MM.1S (cell line): ENCODE results near the gene SDF4.

ENCODE experiments used
- DNase-seq: peaks from one replicate; pipeline ENCODE4 v3.0.0-alpha.2; 2015
- H2AFZ ChIP-seq: fragments of 300-600 bp; sonication (generic); 2 replicates; pipeline ENCODE4 v1.6.0; 2016; ENCODE audit warnings: antibody characterized with exemption, low read length
- H3F3A ChIP-seq: fragments of 300-600 bp; sonication (generic); 2 replicates; pipeline ENCODE4 v1.6.1; 2016; ENCODE audit warnings: mild to moderate bottlenecking, antibody characterized with exemption, low read length, moderate library complexity, mixed read lengths; ENCODE audit not compliant: insufficient read depth
- H3K27ac ChIP-seq: fragments of 300-600 bp; sonication (generic); 2 replicates; pipeline ENCODE4 v1.5.1; 2016; ENCODE audit warnings: mild to moderate bottlenecking, low read length
- H3K27me3 ChIP-seq: fragments of 300-600 bp; sonication (generic); replicated peaks from 2 replicates; pipeline ENCODE4 v1.6.0; 2016; ENCODE audit warnings: low read length; ENCODE audit not compliant: insufficient read depth
- H3K36me3 ChIP-seq: fragments of 300-600 bp; sonication (generic); replicated peaks from 2 replicates; pipeline ENCODE4 v1.6.1; 2016; ENCODE audit warnings: mild to moderate bottlenecking, low read length, mixed read lengths; ENCODE audit not compliant: insufficient read depth
- H3K4me1 ChIP-seq: fragments of 300-600 bp; sonication (generic); 2 replicates; pipeline ENCODE4 v1.6.1; 2016; ENCODE audit warnings: low read length, mixed read lengths
- H3K4me2 ChIP-seq: fragments of 300-600 bp; sonication (generic); 2 replicates; pipeline ENCODE4 v1.6.0; 2016; ENCODE audit warnings: low read depth, low read length
- H3K4me3 ChIP-seq: fragments of 300-600 bp; sonication (generic); 2 replicates; pipeline ENCODE4 v1.5.1; 2016; ENCODE audit warnings: low read length, mixed read lengths
- H3K79me2 ChIP-seq: fragments of 300-600 bp; sonication (generic); 2 replicates; pipeline ENCODE4 v1.6.1; 2016; ENCODE audit warnings: mixed run types, low read length, mixed read lengths
- H3K9ac ChIP-seq: fragments of 300-600 bp; sonication (generic); 2 replicates; pipeline ENCODE4 v1.6.1; 2016; ENCODE audit warnings: low read length, mixed read lengths
- H3K9me2 ChIP-seq: fragments of 300-600 bp; sonication (generic); replicated peaks from 2 replicates; pipeline ENCODE4 v1.6.1; 2016; ENCODE audit warnings: mild to moderate bottlenecking, low read length, mixed read lengths; ENCODE audit not compliant: insufficient read depth
- H3K9me3 ChIP-seq: fragments of 300-600 bp; sonication (generic); replicated peaks from 2 replicates; pipeline ENCODE4 v1.6.1; 2016; ENCODE audit warnings: mild to moderate bottlenecking, low read length, mixed read lengths; ENCODE audit not compliant: insufficient read depth
- H4K20me1 ChIP-seq: fragments of 300-600 bp; sonication (generic); 2 replicates; pipeline ENCODE4 v1.6.1; 2016; ENCODE audit warnings: mild to moderate bottlenecking, low read length, moderate library complexity, mixed read lengths; ENCODE audit not compliant: insufficient read depth
- EZH2 ChIP-seq: fragments of 300-600 bp; sonication (generic); optimal IDR thresholded peaks from 2 replicates; pipeline ENCODE3; 2017; ENCODE audit warnings: low read depth, mild to moderate bottlenecking, antibody characterized with exemption, low read length, mixed read lengths
- EZH2phosphoT487 ChIP-seq: fragments of 300-600 bp; sonication (generic); IDR thresholded peaks from 2 replicates; pipeline ENCODE4 v1.6.1; 2018; ENCODE audit warnings: antibody characterized with exemption, low read length
- TF ChIP-seq, protein P1 (sequence below): fragments of 300-600 bp; sonication (generic); IDR thresholded peaks from 2 replicates; pipeline ENCODE4 v1.5.1; 2016; ENCODE audit warnings: antibody characterized with exemption, low read length, mixed read lengths

Gene SDF4

DNA sequence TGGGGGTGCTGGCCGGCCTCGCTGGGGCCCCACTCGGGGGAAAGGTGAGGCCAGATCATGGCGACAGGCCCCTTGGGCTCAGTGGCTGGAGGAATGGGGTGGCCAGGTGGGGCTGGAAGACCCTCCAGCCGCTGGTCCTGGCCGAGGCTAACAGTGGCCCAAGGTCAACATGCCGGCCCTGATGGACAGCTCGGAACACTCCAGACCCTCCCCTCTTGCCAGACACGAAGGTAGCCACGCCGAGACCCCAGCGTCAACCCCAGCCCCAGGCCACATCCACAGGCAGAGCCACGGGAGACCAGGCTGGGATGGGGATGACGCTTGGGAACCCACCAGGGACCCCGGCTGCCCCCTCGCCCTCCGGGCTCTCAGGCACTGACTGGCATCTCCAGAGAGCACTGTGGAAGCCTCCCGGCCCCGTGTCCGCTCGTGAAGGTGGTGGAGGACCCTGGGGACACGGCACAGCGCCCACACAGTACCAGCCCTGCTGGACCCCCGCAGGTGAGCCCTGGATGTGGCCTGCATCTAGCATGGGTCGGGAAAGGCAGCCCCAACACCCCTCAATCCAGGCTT lies 15.6 kb upstream of the SDF4 start:
- Histone ChIP-seq H3K9me3 (no peaks in the 10 kb centered on the region), H2AFZ (no peak overlapping the region), H3K9me2 (no peaks in the 10 kb centered on the region), H3K4me3 (no peak overlapping the region), H4K20me1 (no peaks in the 10 kb centered on the region), H3F3A (no peaks in the 10 kb centered on the region), H3K27me3 (peaks cover 24% of the 10 kb centered on the region), H3K4me1 (no peaks in the 10 kb centered on the region), H3K9ac (no peak overlapping the region), H3K4me2 (no peak overlapping the region), H3K79me2 (no peaks in the 10 kb centered on the region), H3K36me3 (no peaks in the 10 kb centered on the region), H3K27ac (no peak overlapping the region)
- TF ChIP-seq EZH2 (no peak), EZH2phosphoT487 (no peak)
- TF ChIP-seq, protein P1, sequence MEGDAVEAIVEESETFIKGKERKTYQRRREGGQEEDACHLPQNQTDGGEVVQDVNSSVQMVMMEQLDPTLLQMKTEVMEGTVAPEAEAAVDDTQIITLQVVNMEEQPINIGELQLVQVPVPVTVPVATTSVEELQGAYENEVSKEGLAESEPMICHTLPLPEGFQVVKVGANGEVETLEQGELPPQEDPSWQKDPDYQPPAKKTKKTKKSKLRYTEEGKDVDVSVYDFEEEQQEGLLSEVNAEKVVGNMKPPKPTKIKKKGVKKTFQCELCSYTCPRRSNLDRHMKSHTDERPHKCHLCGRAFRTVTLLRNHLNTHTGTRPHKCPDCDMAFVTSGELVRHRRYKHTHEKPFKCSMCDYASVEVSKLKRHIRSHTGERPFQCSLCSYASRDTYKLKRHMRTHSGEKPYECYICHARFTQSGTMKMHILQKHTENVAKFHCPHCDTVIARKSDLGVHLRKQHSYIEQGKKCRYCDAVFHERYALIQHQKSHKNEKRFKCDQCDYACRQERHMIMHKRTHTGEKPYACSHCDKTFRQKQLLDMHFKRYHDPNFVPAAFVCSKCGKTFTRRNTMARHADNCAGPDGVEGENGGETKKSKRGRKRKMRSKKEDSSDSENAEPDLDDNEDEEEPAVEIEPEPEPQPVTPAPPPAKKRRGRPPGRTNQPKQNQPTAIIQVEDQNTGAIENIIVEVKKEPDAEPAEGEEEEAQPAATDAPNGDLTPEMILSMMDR: no peak
- no peak for DNase-seq

DNA sequence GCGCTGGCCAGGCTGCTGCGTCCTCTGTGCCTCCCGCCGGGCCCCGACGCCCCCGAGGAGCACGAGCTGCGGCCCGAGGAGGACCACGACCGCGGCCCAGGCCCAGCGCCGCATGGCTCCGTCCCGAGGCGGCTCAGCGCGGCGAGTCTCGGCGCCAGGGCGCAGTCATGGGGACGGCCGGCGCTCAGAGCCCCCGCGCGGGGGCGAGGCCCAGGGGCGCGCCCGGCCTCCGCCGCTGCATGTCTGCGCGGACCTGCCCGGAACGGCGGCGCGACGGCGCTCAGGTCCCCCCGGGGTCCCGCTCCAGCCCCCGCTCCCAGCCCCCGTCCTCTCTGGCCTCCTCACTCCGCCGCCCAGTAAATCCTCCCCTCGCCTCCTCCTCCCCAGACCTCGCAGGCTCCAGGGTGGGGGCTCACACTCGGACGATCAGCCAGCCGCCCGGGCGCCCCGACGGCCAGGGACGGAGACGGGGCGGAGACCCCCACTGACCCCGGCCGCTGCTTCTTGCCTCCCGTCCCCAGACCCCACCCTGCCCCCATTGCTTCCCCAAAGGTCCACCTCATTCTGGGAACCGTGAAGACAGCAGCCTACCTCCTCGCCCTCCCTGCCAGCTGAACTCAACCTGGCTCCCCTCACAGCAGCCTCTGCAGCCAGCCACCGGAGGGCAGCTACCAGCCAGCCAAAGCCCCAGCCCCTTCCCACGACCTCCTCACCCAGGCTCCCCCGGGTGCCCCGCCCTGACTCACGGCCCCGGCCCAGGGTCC lies 15.0 kb upstream of the SDF4 start, which contains the start of gene C1QTNF12:
C1QTNF12 (minus strand) TSS at position 146 of the 764 bp plus-strand sequence; CDS start at position 114, 32 bp downstream.
- H3K9me2 ChIP-seq: no peaks in the 10 kb centered on the region
- H4K20me1 ChIP-seq: no peaks in the 10 kb centered on the region
- peaks cover 30% of the 10 kb centered on the region for H3K27me3 ChIP-seq
- H3K4me2 ChIP-seq: no peak within 1 kb of the TSS
- H3K27ac ChIP-seq: no peak within 1 kb of the TSS
- no peak within 1 kb of the TSS for H2AFZ ChIP-seq
- no peak for DNase-seq
- no peaks in the 10 kb centered on the region for H3F3A ChIP-seq
- H3K4me1 ChIP-seq: no peaks in the 10 kb centered on the region
- TF ChIP-seq, protein P1: no peak
- TF ChIP-seq EZH2phosphoT487: no peak
- TF ChIP-seq EZH2: no peak
- no peaks in the 10 kb centered on the region for H3K9me3 ChIP-seq
- H3K36me3 ChIP-seq: no peaks in the 10 kb centered on the region
- H3K9ac ChIP-seq: no peak within 1 kb of the TSS
- no peaks in the 10 kb centered on the region for H3K79me2 ChIP-seq
- H3K4me3 ChIP-seq: no peak within 1 kb of the TSS

DNA sequence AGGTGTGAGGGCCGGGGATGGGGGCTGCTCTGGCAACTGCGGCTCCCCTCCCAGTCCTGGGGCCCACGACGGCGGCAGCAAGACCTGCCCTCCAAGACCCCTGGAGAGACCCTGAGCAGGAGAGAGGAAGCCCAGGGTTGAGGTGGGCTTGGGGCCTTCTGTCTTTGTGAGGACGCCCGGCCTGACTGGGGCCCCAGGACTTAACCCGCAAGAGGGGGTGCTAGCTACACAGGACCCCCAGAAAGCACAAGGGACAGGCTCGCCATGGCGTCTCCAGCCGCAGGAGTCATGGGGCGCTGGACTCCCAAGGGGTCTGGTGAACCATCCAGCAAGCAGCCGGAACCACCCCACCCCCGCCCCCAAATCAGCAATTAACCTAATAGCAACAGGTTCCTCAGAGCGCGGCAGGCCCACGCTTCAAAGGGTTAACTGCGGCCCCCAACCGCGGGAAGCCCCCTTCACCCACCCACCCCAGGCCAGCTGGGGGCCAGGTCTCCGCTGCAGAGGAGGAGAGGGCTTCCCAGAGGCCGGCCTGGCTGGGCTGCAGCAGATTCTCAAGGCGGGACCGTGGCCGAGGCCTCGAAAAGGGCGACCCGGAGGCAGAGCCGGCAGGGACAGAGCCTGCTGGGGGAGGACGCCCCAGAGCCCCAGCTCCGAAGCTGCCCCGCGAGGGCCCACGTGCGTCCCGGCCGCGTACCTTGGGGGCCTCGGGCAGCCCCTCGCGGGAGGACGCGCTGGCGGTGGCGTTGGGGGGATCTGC lies 14.2 kb upstream of the SDF4 start:
- no peak for TF ChIP-seq EZH2phosphoT487
- no peak for TF ChIP-seq EZH2
- TF ChIP-seq, protein P1: no peak
- H2AFZ ChIP-seq: no peak overlapping the region
- H3K27ac ChIP-seq: no peak overlapping the region
- H3K9me2 ChIP-seq: no peaks in the 10 kb centered on the region
- H3K79me2 ChIP-seq: no peaks in the 10 kb centered on the region
- no peaks in the 10 kb centered on the region for H4K20me1 ChIP-seq
- DNase-seq: no peak
- peaks cover 38% of the 10 kb centered on the region for H3K27me3 ChIP-seq
- no peaks in the 10 kb centered on the region for H3F3A ChIP-seq
- no peak overlapping the region for H3K4me3 ChIP-seq
- no peak overlapping the region for H3K9ac ChIP-seq
- no peaks in the 10 kb centered on the region for H3K9me3 ChIP-seq
- no peak overlapping the region for H3K4me2 ChIP-seq
- no peaks in the 10 kb centered on the region for H3K4me1 ChIP-seq
- H3K36me3 ChIP-seq: no peaks in the 10 kb centered on the region
